ENCODE measurements around the gene ZNF785.

GRCh38 chr16:30543067-30543466 is 42.4 kb downstream of the ZNF785 start:
- no peak for TF ChIP-seq CTCF (IDR thresholded peaks at IDR 0.05; ENCODE audit: borderline replicate concordance, extremely low read depth, low read length, poor library complexity, severe bottlenecking)
- no peak for TF ChIP-seq EZH2 (IDR thresholded peaks at IDR 0.05; ENCODE audit: borderline replicate concordance, low read depth, low read length, severe bottlenecking)
